SK-N-SH (cell line): ENCODE measurements around the gene PREPL. TPM values are rescaled to one million over a fixed set of nuclear protein-coding genes. Genes with fewer than 3 reads are reported as not detected.
"Not testable (repeated sequence)": the region's sequence is repeated elsewhere in the genome, so short reads cannot be mapped to it uniquely, and the experiment has no call there.

Source experiments
- CTCF ChIA-PET: fragments of 300-600, 350-600 bp; formaldehyde crosslinking; extraction: SDS; loops from one replicate; lab custom pipeline; 2021; lab: Yijun Ruan, JAX
- POLR2A ChIA-PET: fragments of 350-600 bp; sonication (Branson Sonifier 250); formaldehyde crosslinking; extraction: SDS; loops from one replicate; lab custom pipeline; 2020; ENCODE audit warnings: antibody characterized with exemption, inconsistent platforms; lab: Yijun Ruan, JAX
- DNase-seq: peaks from one replicate; pipeline ENCODE4 v3.0.0; 2012
- H2AFZ ChIP-seq: fragments of 200-600 bp; sonication (generic); 2 replicates; pipeline ENCODE4 v1.8.1; 2016; ENCODE audit warnings: antibody characterized with exemption, mild to moderate bottlenecking, low read depth
- H3F3A ChIP-seq: fragments of 200-600 bp; sonication (generic); replicated peaks from 2 replicates; pipeline ENCODE3; 2016; ENCODE audit warnings: antibody characterized with exemption, mild to moderate bottlenecking; ENCODE audit not compliant: insufficient read depth
- H3K27ac ChIP-seq, 2 experiments: fragments of 200-500 bp in 1 of 2; fragments of 200-600 bp in 1 of 2; sonication (Bioruptor generic) in 1 of 2; sonication (generic), shearing (Covaris generic) in 1 of 2; 2 replicates each; pipeline versions ENCODE4 v1.5.1 to v1.6.1; 2014 to 2016; ENCODE audit warnings: low read depth in 2 of 2, inconsistent platforms in 1 of 2, low read length in 1 of 2, mild to moderate bottlenecking in 1 of 2, mixed read lengths in 1 of 2
- H3K27me3 ChIP-seq: fragments of 200-600 bp; sonication (generic), shearing (Covaris generic); 2 replicates; pipeline ENCODE4 v1.6.1; 2016; ENCODE audit warnings: mixed run types; ENCODE audit not compliant: insufficient read depth
- H3K36me3 ChIP-seq, 2 experiments: fragments of 200-500 bp in 1 of 2; fragments of 200-600 bp in 1 of 2; sonication (Bioruptor generic) in 1 of 2; sonication (generic) in 1 of 2; replicated peaks in 1 of 2; 2 replicates each; pipeline versions ENCODE3 to v1.5.1; 2014 to 2016; ENCODE audit warnings: low read length in 1 of 2, mild to moderate bottlenecking in 1 of 2; ENCODE audit not compliant: insufficient read depth in 2 of 2, control insufficient read depth in 1 of 2
- H3K4me1 ChIP-seq, 2 experiments: fragments of 200-500 bp in 1 of 2; fragments of 200-600 bp in 1 of 2; sonication (Bioruptor generic) in 1 of 2; sonication (generic), shearing (Covaris generic) in 1 of 2; 2 replicates each; pipeline versions ENCODE4 v1.5.1 to v1.6.1; 2014 to 2016; ENCODE audit warnings: low read depth in 1 of 2, low read length in 1 of 2, mixed run types in 1 of 2; ENCODE audit not compliant: insufficient read depth in 2 of 2, control insufficient read depth in 1 of 2
- H3K4me2 ChIP-seq: fragments of 200-600 bp; sonication (generic), shearing (Covaris generic); 2 replicates; pipeline ENCODE4 v1.6.1; 2017; ENCODE audit warnings: mixed run types
- H3K4me3 ChIP-seq, 2 experiments: fragments of 200-500 bp in 1 of 2; fragments of 200-600 bp in 1 of 2; sonication (Bioruptor generic) in 1 of 2; sonication (generic), shearing (Covaris generic) in 1 of 2; 2 replicates each; pipeline versions ENCODE4 v1.5.1 to v1.8.1; 2014 to 2016; ENCODE audit warnings: low read depth in 2 of 2, inconsistent platforms in 1 of 2, low read length in 1 of 2, mild to moderate bottlenecking in 1 of 2, mixed read lengths in 1 of 2, moderate library complexity in 1 of 2
- H3K79me2 ChIP-seq: fragments of 200-600 bp; sonication (generic); 2 replicates; pipeline ENCODE4 v1.8.1; 2017; ENCODE audit warnings: mild to moderate bottlenecking; ENCODE audit not compliant: insufficient read depth
- H3K9ac ChIP-seq: fragments of 200-600 bp; sonication (generic); 2 replicates; pipeline ENCODE4 v1.6.1; 2017; ENCODE audit warnings: mixed run types
- H3K9me2 ChIP-seq: fragments of 200-600 bp; sonication (generic); 2 replicates; pipeline ENCODE4 v1.6.1; 2017; ENCODE audit warnings: mixed run types
- H3K9me3 ChIP-seq: fragments of 200-600 bp; sonication (generic); 2 replicates; pipeline ENCODE4 v1.6.1; 2017; ENCODE audit warnings: mixed run types, mild to moderate bottlenecking, moderate library complexity
- H4K20me1 ChIP-seq: fragments of 200-600 bp; sonication (generic); 2 replicates; pipeline ENCODE4 v1.6.1; 2017; ENCODE audit warnings: mild to moderate bottlenecking, mixed run types; ENCODE audit not compliant: insufficient read depth
- CTCF ChIP-seq: fragments of 200-600 bp; sonication (generic); IDR thresholded peaks from 2 replicates; pipeline ENCODE4 v1.6.1; 2017; ENCODE audit warnings: antibody characterized with exemption, mild to moderate bottlenecking, moderate library complexity
- ELF1 ChIP-seq: IDR thresholded peaks from 2 replicates; pipeline ENCODE4 v1.4.0; 2012
- EP300 ChIP-seq, 2 experiments: IDR thresholded peaks; 2 replicates each; pipeline versions ENCODE4 v1.4.0 to v1.6.1; 2012; ENCODE audit warnings: borderline replicate concordance in 1 of 2, low read depth in 1 of 2, low read length in 1 of 2
- FOSL2 ChIP-seq: IDR thresholded peaks from 2 replicates; pipeline ENCODE4 v1.4.0; 2012; ENCODE audit warnings: low read depth, mild to moderate bottlenecking, moderate library complexity, borderline replicate concordance
- REST ChIP-seq: IDR thresholded peaks from 2 replicates; pipeline ENCODE4 v1.6.1; 2012; ENCODE audit warnings: mild to moderate bottlenecking, low read depth, low read length, moderate library complexity
- RXRA ChIP-seq: IDR thresholded peaks from 2 replicates; pipeline ENCODE4 v1.4.0; 2012; ENCODE audit warnings: low read depth, mild to moderate bottlenecking, borderline replicate concordance
- TAF1 ChIP-seq: IDR thresholded peaks from 2 replicates; pipeline ENCODE4 v1.6.1; 2012; ENCODE audit warnings: low read depth, mild to moderate bottlenecking, low read length, moderate library complexity, borderline replicate concordance
- WGBS: methylation state at CpG from one replicate; pipeline ENCODE4 v1.1.6; 2017; ENCODE audit warnings: low lambda C conversion rate; 5-methylcytosine and 5-hydroxymethylcytosine counted together
- polyA plus RNA-seq, 3 experiments: library from polyadenylated mRNA; depleted of rRNA; stranded (reverse); fragments of >200 nt; gene quantifications; 2 replicates each; pipeline ENCODE4 v1.2.3, GENCODE V29; 2012
- TF ChIP-seq, protein P1 (sequence below): IDR thresholded peaks from 2 replicates; pipeline ENCODE4; 2012
- TF ChIP-seq, protein P2 (sequence below): fragments of 150-350 bp; IDR thresholded peaks from 2 replicates; pipeline ENCODE4 v1.6.1; 2016; ENCODE audit warnings: mild to moderate bottlenecking, low read depth, low read length

Gene PREPL
- polyA plus RNA-seq, 1 of the 3 experiments (the other 2 are of a cell fraction): 22.6 TPM

- DNase-seq: no peak
- CTCF ChIA-PET: interaction anchor here (0.9 to 20.3 kb wide), 12 partner anchors 14 to 583 kb away, joined by 3 to 299 read pairs (median 32); no protein-coding TSS in a partner anchor
- H3K36me3 ChIP-seq: no peaks in the 10 kb centered on the region
- no peaks in the 10 kb centered on the region for H3K27me3 ChIP-seq
- H3K79me2 ChIP-seq: no peaks in the 10 kb centered on the region
- H3K4me1 ChIP-seq: no peaks in the 10 kb centered on the region; a peak in 1 of 4 replicates
- no peak overlapping the region for H3K4me2 ChIP-seq
- H2AFZ ChIP-seq: no peak overlapping the region
- TF ChIP-seq, protein P1, sequence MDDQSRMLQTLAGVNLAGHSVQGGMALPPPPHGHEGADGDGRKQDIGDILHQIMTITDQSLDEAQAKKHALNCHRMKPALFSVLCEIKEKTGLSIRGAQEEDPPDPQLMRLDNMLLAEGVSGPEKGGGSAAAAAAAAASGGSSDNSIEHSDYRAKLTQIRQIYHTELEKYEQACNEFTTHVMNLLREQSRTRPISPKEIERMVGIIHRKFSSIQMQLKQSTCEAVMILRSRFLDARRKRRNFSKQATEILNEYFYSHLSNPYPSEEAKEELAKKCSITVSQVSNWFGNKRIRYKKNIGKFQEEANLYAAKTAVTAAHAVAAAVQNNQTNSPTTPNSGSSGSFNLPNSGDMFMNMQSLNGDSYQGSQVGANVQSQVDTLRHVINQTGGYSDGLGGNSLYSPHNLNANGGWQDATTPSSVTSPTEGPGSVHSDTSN: no peak
- TF ChIP-seq EP300 (IDR thresholded peaks at IDR 0.05; ENCODE audit: borderline replicate concordance in 1 of 2, low read depth in 1 of 2, low read length in 1 of 2) (no peak), REST (no peak), CTCF (no peak), ELF1 (no peak), FOSL2 (no peak), TAF1 (no peak), RXRA (no peak)
- TF ChIP-seq, protein P2, sequence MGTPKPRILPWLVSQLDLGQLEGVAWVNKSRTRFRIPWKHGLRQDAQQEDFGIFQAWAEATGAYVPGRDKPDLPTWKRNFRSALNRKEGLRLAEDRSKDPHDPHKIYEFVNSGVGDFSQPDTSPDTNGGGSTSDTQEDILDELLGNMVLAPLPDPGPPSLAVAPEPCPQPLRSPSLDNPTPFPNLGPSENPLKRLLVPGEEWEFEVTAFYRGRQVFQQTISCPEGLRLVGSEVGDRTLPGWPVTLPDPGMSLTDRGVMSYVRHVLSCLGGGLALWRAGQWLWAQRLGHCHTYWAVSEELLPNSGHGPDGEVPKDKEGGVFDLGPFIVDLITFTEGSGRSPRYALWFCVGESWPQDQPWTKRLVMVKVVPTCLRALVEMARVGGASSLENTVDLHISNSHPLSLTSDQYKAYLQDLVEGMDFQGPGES: no peak
- H3K9me3 ChIP-seq: no peaks in the 10 kb centered on the region
- H4K20me1 ChIP-seq: no peaks in the 10 kb centered on the region
- POLR2A ChIA-PET: no interaction called here
- WGBS: 89% methylated on average over 4 of the region's 4 CpGs
- H3K9ac ChIP-seq: no peak overlapping the region
- no peaks in the 10 kb centered on the region for H3K9me2 ChIP-seq
- no peaks in the 10 kb centered on the region for H3F3A ChIP-seq
- no peak overlapping the region for H3K27ac ChIP-seq
- no peak overlapping the region for H3K4me3 ChIP-seq
Observed at GRCh38 chr2:44388877-44389276, 27.6 kb upstream of the PREPL start.

DNA sequence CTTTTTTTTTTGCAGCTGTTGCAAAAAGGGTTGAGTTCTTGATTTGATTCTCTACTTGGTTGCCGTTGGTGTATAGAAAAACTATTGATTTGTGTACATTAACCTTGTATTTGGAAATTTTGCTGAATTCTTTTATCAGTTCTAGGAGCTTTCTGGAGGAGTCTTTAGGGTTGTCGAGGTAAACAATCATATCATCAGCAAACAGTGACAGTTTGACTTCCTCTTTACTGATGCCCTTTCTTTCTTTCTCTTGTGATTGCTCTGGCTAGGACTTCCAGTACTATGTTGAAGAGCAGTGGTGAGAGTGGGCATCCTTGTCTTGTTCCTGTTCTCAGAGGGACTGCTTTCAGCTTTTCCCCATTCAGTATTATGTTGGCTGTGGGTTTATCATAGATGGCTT is 23.9 kb upstream of the PREPL start:
- H3K9ac ChIP-seq, POLR2A ChIA-PET, CTCF ChIA-PET: not testable (repeated sequence)

More for the DNA sequence above, 23.9 kb upstream of the PREPL start:
- H3K27me3 ChIP-seq, DNase-seq, H3K36me3 ChIP-seq, H3K4me3 ChIP-seq, H2AFZ ChIP-seq, H3F3A ChIP-seq, H3K9me2 ChIP-seq, H3K27ac ChIP-seq, H3K4me1 ChIP-seq, H3K4me2 ChIP-seq, H3K9me3 ChIP-seq, H4K20me1 ChIP-seq, H3K79me2 ChIP-seq: not testable (repeated sequence)
- 43% methylated on average over 2 of the region's 2 CpGs for WGBS
